K562 (cell line): ENCODE data around the gene CCDC102B. TPM values are rescaled to one million over a fixed set of nuclear protein-coding genes. Genes with fewer than 3 reads are reported as not detected.

ENCODE experiments used
- ATAC-seq: fragments of 200-7000 bp; cut with Tn5 transposase; 3 replicates; pipeline ENCODE4 v1.9.1; 2020; ENCODE audit warnings: moderate library complexity
- BruUV-seq: library from RNA; stranded (reverse); fragments of 400-500 nt; replicated peaks from 2 replicates; lab custom pipeline; 2021; lab: Mats Ljungman, UMichigan
- CTCF ChIA-PET: fragments of 300-600 bp; formaldehyde crosslinking; extraction: SDS; loops from one replicate; lab custom pipeline; 2021; ENCODE audit warnings: low intra/inter-chr PET ratio; lab: Yijun Ruan, JAX
- POLR2A ChIA-PET: fragments of 300-600, 350-650 bp; sonication (Branson Sonifier 250); formaldehyde crosslinking; extraction: SDS; loops from one replicate; lab custom pipeline; 2021; ENCODE audit warnings: antibody characterized with exemption, inconsistent platforms; lab: Yijun Ruan, JAX
- DNase-seq, 4 experiments: peaks; one replicate each; pipeline versions ENCODE4 v3.0.0 to v3.0.0-alpha.2; 2011 to 2018; ENCODE audit warnings: low spot score in 3 of 4, mixed read lengths in 3 of 4; ENCODE audit errors: extremely low read depth in 1 of 4
- FAIRE-seq: peaks from 2 replicates; lab custom pipeline; 2011; peaks lifted over from hg19 to GRCh38; lab: Jason Lieb, UNC
- H2AFZ ChIP-seq: 2 replicates; pipeline ENCODE4 v1.6.0; 2011; ENCODE audit warnings: low read depth, low read length, control low read depth, inconsistent platforms
- H3K27ac ChIP-seq: fragments of 200-600 bp; 3 replicates; pipeline ENCODE4 v1.8.0; 2011; ENCODE audit warnings: low read depth, mild to moderate bottlenecking, control low read depth, inconsistent platforms, low read length, moderate library complexity, mixed read lengths; ENCODE audit errors: extremely low read depth
- H3K27me3 ChIP-seq, 2 experiments: fragments of 300-600 bp in 1 of 2; 2 replicates in 1 of 2; 3 replicates in 1 of 2; pipeline versions ENCODE4 v1.6.0 to v1.8.0; 2011; ENCODE audit warnings: inconsistent platforms in 2 of 2, low read length in 2 of 2, mild to moderate bottlenecking in 1 of 2, mixed read lengths in 1 of 2, moderate library complexity in 1 of 2; ENCODE audit not compliant: control insufficient read depth in 2 of 2, insufficient read depth in 2 of 2
- H3K36me3 ChIP-seq: fragments of 300-600 bp; 3 replicates; pipeline ENCODE4 v1.8.0; 2011; ENCODE audit warnings: mild to moderate bottlenecking, low read length, inconsistent platforms; ENCODE audit not compliant: control insufficient read depth, insufficient read depth
- H3K4me1 ChIP-seq, 2 experiments: fragments of 200-600 bp in 1 of 2; replicated peaks in 1 of 2; 2 replicates in 1 of 2; 3 replicates in 1 of 2; pipeline versions ENCODE4 v1.5.1 to v1.8.0; 2011; ENCODE audit warnings: inconsistent platforms in 2 of 2, low read length in 2 of 2, mild to moderate bottlenecking in 1 of 2, mixed read lengths in 1 of 2, moderate library complexity in 1 of 2; ENCODE audit not compliant: control insufficient read depth in 2 of 2, insufficient read depth in 2 of 2
- H3K4me2 ChIP-seq: 2 replicates; pipeline ENCODE4 v1.6.1; 2011; ENCODE audit warnings: low read length, control low read depth, inconsistent platforms, mixed read lengths; ENCODE audit not compliant: insufficient read depth
- H3K4me3 ChIP-seq: fragments of 200-600 bp; sonication (generic), shearing (Covaris generic); 2 replicates; pipeline ENCODE4 v1.5.1; 2016; ENCODE audit warnings: control low read depth, inconsistent platforms
- H3K79me2 ChIP-seq: fragments of 200-600 bp; 3 replicates; pipeline ENCODE4 v1.8.0; 2011; ENCODE audit warnings: low read length, inconsistent platforms; ENCODE audit not compliant: control insufficient read depth, insufficient read depth
- H3K9ac ChIP-seq, 2 experiments: 2 replicates each; pipeline versions ENCODE4 v1.6.0 to v1.6.1; 2011; ENCODE audit warnings: low read depth in 2 of 2, low read length in 2 of 2, control low read depth in 1 of 2, inconsistent platforms in 1 of 2, mild to moderate bottlenecking in 1 of 2, mixed read lengths in 1 of 2; ENCODE audit not compliant: insufficient read depth in 1 of 2
- H3K9me1 ChIP-seq: one replicate; pipeline ENCODE4 v1.6.0; 2011; ENCODE audit warnings: inconsistent platforms, mild to moderate bottlenecking, low read length, moderate library complexity; ENCODE audit not compliant: control insufficient read depth, insufficient read depth
- H3K9me3 ChIP-seq: replicated peaks from 2 replicates; pipeline ENCODE4 v1.5.1; 2011; ENCODE audit warnings: low read depth, low read length, inconsistent platforms; ENCODE audit not compliant: control insufficient read depth, insufficient read depth
- H4K20me1 ChIP-seq: replicated peaks from 2 replicates; pipeline ENCODE4 v1.6.1; 2011; ENCODE audit warnings: low read length, inconsistent platforms, mixed read lengths; ENCODE audit not compliant: control insufficient read depth, insufficient read depth
- CHD4 ChIP-seq: fragments of 200-600 bp; sonication (generic); IDR thresholded peaks from 3 replicates; pipeline ENCODE4 v1.6.1; 2012; ENCODE audit warnings: low read depth, mild to moderate bottlenecking, mixed read lengths, low read length, inconsistent platforms; ENCODE audit not compliant: insufficient read depth, insufficient replicate concordance, poor library complexity, severe bottlenecking
- FOXK1 ChIP-seq: sonication (generic); formaldehyde crosslinking; IDR thresholded peaks from 2 replicates; pipeline ENCODE4 v1.8.0; 2022; ENCODE audit warnings: missing genetic modification reagents, mild to moderate bottlenecking, borderline replicate concordance
- HMBOX1 ChIP-seq: sonication (generic); IDR thresholded peaks from 2 replicates; pipeline ENCODE4 v1.6.1; 2016
- MIER1 ChIP-seq: fragments of 450-650 bp; IDR thresholded peaks from 2 replicates; pipeline ENCODE4 v1.6.1; 2016; ENCODE audit warnings: antibody characterized with exemption, mild to moderate bottlenecking, low read depth
- MLLT1 ChIP-seq, 2 experiments: fragments of 450-650 bp; IDR thresholded peaks; 2 replicates each; pipeline ENCODE4 v1.6.1; 2016
- ZBTB2 ChIP-seq: fragments of 450-650 bp; IDR thresholded peaks from 2 replicates; pipeline ENCODE4 v1.6.1; 2016; ENCODE audit warnings: antibody characterized with exemption
- ZFP1 ChIP-seq: fragments of 450-650 bp; formaldehyde crosslinking; IDR thresholded peaks from 2 replicates; pipeline ENCODE4 v1.4.0; 2020; ENCODE audit warnings: mild to moderate bottlenecking, mixed read lengths
- ZNF224 ChIP-seq: sonication (generic); formaldehyde crosslinking; IDR thresholded peaks from 2 replicates; pipeline ENCODE4 v1.8.0; 2022; ENCODE audit warnings: mild to moderate bottlenecking, missing genetic modification reagents
- ZNF3 ChIP-seq: fragments of 250-450 bp; sonication (Bioruptor Pico); IDR thresholded peaks from 2 replicates; pipeline ENCODE4 v1.5.0; 2021; ENCODE audit warnings: mild to moderate bottlenecking, moderate library complexity
- WGBS: fragments of 100-300 bp; shearing (Covaris generic); methylation state at CpG from one replicate; pipeline ENCODE4 v1.1.6; 2016; ENCODE audit warnings: low coverage, mixed read lengths; ENCODE audit not compliant: insufficient coverage; ENCODE audit errors: missing lambda C conversion rate; 5-methylcytosine and 5-hydroxymethylcytosine counted together
- in situ Hi-C: fragments of 300-500 bp; cut with MboI; formaldehyde crosslinking; loops from 4 replicates; pipeline ENCODE4 v1.15.0; 2018; ENCODE audit warnings: inconsistent platforms, mixed read lengths
- intact Hi-C: fragments of 100-400 bp; cut with micrococcal nuclease; formaldehyde crosslinking; loops from 2 replicates; pipeline ENCODE4 v1.14.2; 2022
- polyA plus RNA-seq, 8 experiments: library from polyadenylated mRNA; depleted of rRNA in 4 of 8; stranded (reverse) in 5 of 8; unstranded in 3 of 8; fragments of >200 nt; fragmentation: Nextera tagmentation in 2 of 8; fragmentation: Illumina TruSeq in 1 of 8; extraction: Ambion mirVana in 2 of 8; extraction: Trizol in 1 of 8; gene quantifications; 2 replicates each; pipeline versions ENCODE4 v1.2.1 to v1.2.3, GENCODE V29; 2011 to 2014; ENCODE audit warnings: inconsistent platforms in 1 of 8, missing spikeins in 1 of 8
- total RNA-seq, 7 experiments: library from RNA; depleted of rRNA in 6 of 7; stranded (reverse); fragments of >200 nt in 6 of 7; fragmentation: Illumina TruSeq in 2 of 7; extraction: Trizol in 2 of 7; gene quantifications; 2 replicates each; pipeline versions ENCODE4 v1.2.1 to v1.2.3, GENCODE V29; 2011 to 2021; ENCODE audit warnings: low replicate concordance in 1 of 7

The CCDC102B gene
- total and polyA plus RNA-seq, 9 of the 15 experiments (the other 6 are each of a cell fraction or from before 2014, with no cell fraction given) = 0.18 to 1.5 (median 0.73) TPM

- no peak for FAIRE-seq
Measured at GRCh38 chr18:68940039-68940438, 142.2 kb downstream of the CCDC102B start.

More at GRCh38 chr18:68940039-68940438, 142.2 kb downstream of the CCDC102B start:
- Histone ChIP-seq H3K9me3 (no peaks in the 10 kb centered on the region), H3K9ac (no peak overlapping the region), H2AFZ (no peak overlapping the region), H3K79me2 (no peaks in the 10 kb centered on the region), H3K9me1 (no peaks in the 10 kb centered on the region), H3K27ac (no peak overlapping the region), H3K36me3 (no peaks in the 10 kb centered on the region), H4K20me1 (no peaks in the 10 kb centered on the region), H3K4me1 (no peaks in the 10 kb centered on the region), H3K4me2 (no peak overlapping the region), H3K4me3 (no peak overlapping the region), H3K27me3 (no peaks in the 10 kb centered on the region)
- BruUV-seq = no TSS peak
- TF ChIP-seq ZFP1 (CRISPR knock-in tag) (no peak), HMBOX1 (no peak), MIER1 (no peak), ZNF224 (no peak), MLLT1 (IDR thresholded peaks at IDR 0.05) (no peak), ZBTB2 (no peak), ZNF3 (CRISPR knock-in tag) (no peak), CHD4 (no peak), FOXK1 (no peak)
- in situ Hi-C loops (no loop called here), intact Hi-C loops (no loop called here)
- WGBS = 0% methylated on average over 2 of the region's 2 CpGs
- DNase-seq = no peak
- ATAC-seq = no peak
- ChIA-PET CTCF (no interaction called here), POLR2A (no interaction called here)
